PC-3 (cell line): ENCODE results near the gene HNRNPLL.

Experiments
- CTCF ChIP-seq: fragments of 300-600 bp; sonication (generic); conservative IDR thresholded peaks from 2 replicates; pipeline ENCODE4 v1.5.1; 2017; ENCODE audit warnings: antibody characterized with exemption, low read depth, mild to moderate bottlenecking, low read length
- EZH2 ChIP-seq: fragments of 300-600 bp; sonication (generic); IDR thresholded peaks from one replicate; pipeline ENCODE4 v1.6.1; 2017; ENCODE audit warnings: antibody characterized with exemption, mild to moderate bottlenecking, low read length; ENCODE audit not compliant: unreplicated experiment
- EZH2phosphoT487 ChIP-seq: fragments of 300-600 bp; sonication (generic); IDR thresholded peaks from 2 replicates; pipeline ENCODE4 v1.6.1; 2018; ENCODE audit warnings: mild to moderate bottlenecking, antibody characterized with exemption, low read length, borderline replicate concordance

GRCh38 chr2:38650717-38651116 lies 48.0 kb upstream of the HNRNPLL start:
- TF ChIP-seq CTCF (no peak), EZH2 (no peak), EZH2phosphoT487 (no peak)
